ENCODE measurements around the gene NOTO.

Gene NOTO

GRCh38 chr2:73203055-73203681, 794 bp downstream of the NOTO start:
- DNase-seq, result no peak

GRCh38 chr2:73205611-73206010, 3.2 kb downstream of the NOTO start:
- no peak for DNase-seq

- no peak for DNase-seq
Measured at GRCh38 chr2:73208258-73208657, 5.9 kb downstream of the NOTO start.

- DNase-seq, result no peak
Measured at GRCh38 chr2:73210019-73210418, 7.6 kb downstream of the NOTO start.

GRCh38 chr2:73210696-73211095, 8.3 kb downstream of the NOTO start:
- DNase-seq, result no peak

- DNase-seq, result no peak
Measured at GRCh38 chr2:73212098-73212447, 9.7 kb downstream of the NOTO start.

GRCh38 chr2:73212448-73213176, 10.2 kb downstream of the NOTO start:
- peak; percentile 17 for DNase-seq

- no peak for DNase-seq
Measured at GRCh38 chr2:73214120-73215035, 12.0 kb downstream of the NOTO start, which contains the start of gene SMYD5. TSS of gene SMYD5 (plus strand) at chr2:73214245. CDS start at chr2:73214267, 22 bp downstream.

GRCh38 chr2:73215254-73215653, 12.9 kb downstream of the NOTO start:
- DNase-seq, result no peak

- DNase-seq, result no peak
Measured at GRCh38 chr2:73217160-73217559, 14.8 kb downstream of the NOTO start.

- no peak for DNase-seq
Measured at GRCh38 chr2:73217826-73218225, 15.5 kb downstream of the NOTO start.

GRCh38 chr2:73218298-73218697, 15.9 kb downstream of the NOTO start:
- no peak for DNase-seq

- DNase-seq, result no peak
Measured at GRCh38 chr2:73223821-73224220, 21.4 kb downstream of the NOTO start.

- DNase-seq, result no peak
Measured at GRCh38 chr2:73225513-73226360, 23.4 kb downstream of the NOTO start.

- no peak for DNase-seq
Measured at GRCh38 chr2:73227086-73227485, 24.7 kb downstream of the NOTO start.

GRCh38 chr2:73228631-73229030, 26.3 kb downstream of the NOTO start:
- no peak for DNase-seq

GRCh38 chr2:73232403-73233153, 30.2 kb downstream of the NOTO start:
- DNase-seq, result no peak

- peak; percentile 96 for DNase-seq
Measured at GRCh38 chr2:73233154-73233931, 31.0 kb downstream of the NOTO start, which contains the start of gene PRADC1. TSS of gene PRADC1 (minus strand) at chr2:73233239. CDS start at chr2:73233160, 79 bp downstream.

- peak; percentile 53 for DNase-seq
Measured at GRCh38 chr2:73233932-73234832, 31.8 kb downstream of the NOTO start, which contains the start of gene CCT7. TSS of gene CCT7 (plus strand) at chr2:73234308. CDS start at chr2:73234379, 71 bp downstream.
